Endothelial cell of umbilical vein (primary cell): ENCODE measurements around the gene GGTLC2. TPM values are rescaled to one million over a fixed set of nuclear protein-coding genes. Genes with fewer than 3 reads are reported as not detected.
"Not testable (repeated sequence)": the region's sequence is repeated elsewhere in the genome, so short reads cannot be mapped to it uniquely, and the experiment has no call there.

Experiments
- BruUV-seq: library from RNA; stranded (reverse); fragments of 400-500 nt; replicated peaks from 2 replicates; lab custom pipeline; 2021; lab: Mats Ljungman, UMichigan
- CTCF ChIA-PET: fragments of 300-600, 350-600 bp; sonication (Branson Sonifier 250); formaldehyde crosslinking; loops from one replicate; lab custom pipeline; 2021; ENCODE audit warnings: antibody characterized with exemption, inconsistent platforms; lab: Charles Lee
- POLR2A ChIA-PET: fragments of 300-600, 350-600 bp; sonication (Branson Sonifier 250); formaldehyde crosslinking; loops from one replicate; lab custom pipeline; 2021; ENCODE audit warnings: antibody characterized with exemption, inconsistent platforms; lab: Charles Lee
- DNase-seq: peaks from one replicate; pipeline ENCODE4 v3.0.0-alpha.2; 2011; ENCODE audit warnings: low read depth, low spot score
- FAIRE-seq: peaks from 2 replicates; lab custom pipeline; 2011; peaks lifted over from hg19 to GRCh38; lab: Jason Lieb, UNC
- H2AFZ ChIP-seq: 2 replicates; pipeline ENCODE4 v1.6.0; 2012; ENCODE audit warnings: low read depth, low read length, control low read depth, inconsistent platforms
- H3K27ac ChIP-seq: 2 replicates; pipeline ENCODE4 v1.5.1; 2011; ENCODE audit warnings: low read depth, mild to moderate bottlenecking, control low read depth, low read length, moderate library complexity; ENCODE audit not compliant: insufficient read depth
- H3K27me3 ChIP-seq, 2 experiments: 2 replicates each; pipeline versions ENCODE4 v1.6.0 to v1.6.1; 2011; ENCODE audit warnings: low read length in 2 of 2, mixed read lengths in 1 of 2; ENCODE audit not compliant: control insufficient read depth in 2 of 2, insufficient read depth in 2 of 2
- H3K36me3 ChIP-seq, 2 experiments: 2 replicates in 1 of 2; 3 replicates in 1 of 2; pipeline ENCODE4 v1.5.1; 2011; ENCODE audit warnings: low read length in 2 of 2, mild to moderate bottlenecking in 1 of 2, moderate library complexity in 1 of 2; ENCODE audit not compliant: control insufficient read depth in 2 of 2, insufficient read depth in 2 of 2; ENCODE audit errors: extremely low read depth in 1 of 2
- H3K4me1 ChIP-seq: 3 replicates; pipeline ENCODE4 v1.5.1; 2011; ENCODE audit warnings: mild to moderate bottlenecking, low read length; ENCODE audit not compliant: control insufficient read depth, insufficient read depth; ENCODE audit errors: extremely low read depth
- H3K4me2 ChIP-seq: 2 replicates; pipeline ENCODE4 v1.6.1; 2011; ENCODE audit warnings: low read length, control low read depth, mixed read lengths; ENCODE audit not compliant: insufficient read depth
- H3K4me3 ChIP-seq, 3 experiments: fragments of 200-600 bp in 1 of 3; sonication (generic), shearing (Covaris generic) in 1 of 3; replicated peaks in 1 of 3; 2 replicates each; pipeline ENCODE4 v1.5.1; 2011 to 2016; ENCODE audit warnings: control low read depth in 3 of 3, low read length in 3 of 3, mild to moderate bottlenecking in 2 of 3, inconsistent platforms in 1 of 3, low read depth in 1 of 3, moderate library complexity in 1 of 3; ENCODE audit not compliant: insufficient read depth in 1 of 3
- H3K79me2 ChIP-seq: 2 replicates; pipeline ENCODE4 v1.6.0; 2012; ENCODE audit warnings: low read length, inconsistent platforms; ENCODE audit not compliant: control insufficient read depth, insufficient read depth
- H3K9ac ChIP-seq: replicated peaks from 2 replicates; pipeline ENCODE3; 2011; ENCODE audit warnings: low read length, control low read depth; ENCODE audit not compliant: insufficient read depth; ENCODE audit errors: extremely low read depth
- H3K9me1 ChIP-seq: replicated peaks from 3 replicates; pipeline ENCODE4 v1.6.0; 2011; ENCODE audit warnings: mild to moderate bottlenecking, low read length; ENCODE audit not compliant: control insufficient read depth, insufficient read depth; ENCODE audit errors: extremely low read depth
- H3K9me3 ChIP-seq: replicated peaks from 2 replicates; pipeline ENCODE4 v1.5.1; 2012; ENCODE audit warnings: low read length, inconsistent platforms; ENCODE audit not compliant: control insufficient read depth, insufficient read depth
- H4K20me1 ChIP-seq: replicated peaks from 2 replicates; pipeline ENCODE3; 2011; ENCODE audit warnings: mild to moderate bottlenecking, low read length; ENCODE audit not compliant: control insufficient read depth, insufficient read depth; ENCODE audit errors: extremely low read depth
- EZH2 ChIP-seq: IDR thresholded peaks from 2 replicates; pipeline ENCODE4 v1.6.1; 2012; ENCODE audit warnings: borderline replicate concordance, low read depth, mild to moderate bottlenecking, moderate library complexity, low read length, inconsistent platforms; ENCODE audit not compliant: severe bottlenecking
- FOS ChIP-seq: IDR thresholded peaks from 2 replicates; pipeline ENCODE4 v1.6.1; 2011; ENCODE audit warnings: mild to moderate bottlenecking, low read length, moderate library complexity, borderline replicate concordance; ENCODE audit not compliant: insufficient read depth
- GATA2 ChIP-seq: IDR thresholded peaks from 2 replicates; pipeline ENCODE4 v1.7.0; 2011; ENCODE audit warnings: low read depth, mild to moderate bottlenecking, moderate library complexity, mixed read lengths, low read length; ENCODE audit not compliant: insufficient read length, insufficient read depth
- JUN ChIP-seq: IDR thresholded peaks from 2 replicates; pipeline ENCODE4 v1.6.1; 2011; ENCODE audit warnings: borderline replicate concordance, low read depth; ENCODE audit not compliant: insufficient read length, insufficient read depth
- MYC ChIP-seq: IDR thresholded peaks from one replicate; pipeline ENCODE4 v1.6.1; 2011; ENCODE audit warnings: mild to moderate bottlenecking, low read depth, low read length
- POLR2A ChIP-seq: IDR thresholded peaks from 2 replicates; pipeline ENCODE4 v1.6.1; 2012; ENCODE audit warnings: low read depth, mild to moderate bottlenecking, control low read depth, low read length
- POLR2AphosphoS5 ChIP-seq: IDR thresholded peaks from 2 replicates; pipeline ENCODE4 v1.6.1; 2012; ENCODE audit warnings: low read depth, mild to moderate bottlenecking, control low read depth, low read length, moderate library complexity; ENCODE audit not compliant: insufficient read depth
- dilution Hi-C: fragments of 300-500 bp; cut with MboI; formaldehyde crosslinking; loops from one replicate; pipeline ENCODE4 v1.15.0; 2019; ENCODE audit warnings: low sequenced_read_pairs; ENCODE audit not compliant: extremely low pct_ligation_motif_present
- intact Hi-C: fragments of 100-400 bp; cut with micrococcal nuclease; formaldehyde crosslinking; loops from one replicate; pipeline ENCODE4 v1.10.0; 2022
- polyA plus RNA-seq, 4 experiments: library from polyadenylated mRNA; depleted of rRNA in 3 of 4; stranded (reverse) in 3 of 4; unstranded in 1 of 4; fragments of >200 nt; gene quantifications; 2 replicates each; pipeline versions ENCODE4 v1.2.1 to v1.2.3, GENCODE V29; 2011 to 2012; ENCODE audit warnings: missing spikeins in 1 of 4
- total RNA-seq: library from RNA; stranded (reverse); gene quantifications from 2 replicates; pipeline ENCODE4 v1.2.3, GENCODE V29; 2021
- TF ChIP-seq, protein P1 (sequence below), 2 donors: IDR thresholded peaks; 1 replicate in 1 of 2; 2 replicates in 1 of 2; pipeline ENCODE4 v1.5.1; 2011; ENCODE audit warnings: low read length in 2 of 2, mild to moderate bottlenecking in 2 of 2, moderate library complexity in 2 of 2, control low read depth in 1 of 2, inconsistent platforms in 1 of 2, low read depth in 1 of 2; ENCODE audit not compliant: insufficient read depth in 1 of 2; ENCODE audit errors: extremely low read depth in 1 of 2
- TF ChIP-seq, protein P2 (sequence below): IDR thresholded peaks from 2 replicates; pipeline ENCODE4 v1.6.1; 2011; ENCODE audit not compliant: insufficient read depth, insufficient read length

GGTLC2 gene
- total and polyA plus RNA-seq, 2 donors (not counting 3 experiments of a cell fraction or from before 2014, with no cell fraction given) = not detected

DNA sequence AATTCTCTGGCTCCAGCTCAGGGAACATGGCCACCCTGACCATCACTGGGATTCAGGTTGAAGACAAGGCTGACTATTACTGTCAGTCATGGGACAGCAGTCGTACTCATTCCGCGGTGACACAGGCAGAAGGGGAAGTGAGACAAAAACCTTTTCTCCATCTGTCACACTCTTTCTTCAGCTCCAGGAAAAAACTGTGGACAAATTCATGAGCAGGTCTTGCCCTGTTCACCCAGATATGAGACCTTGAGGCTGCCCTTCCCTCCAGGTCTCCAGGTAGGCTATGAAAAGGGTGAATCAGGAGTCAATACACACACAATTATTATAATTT lies 39.4 kb upstream of the GGTLC2 start:
- POLR2A ChIA-PET = no interaction called here
- DNase-seq = no peak
- TF ChIP-seq, protein P1, sequence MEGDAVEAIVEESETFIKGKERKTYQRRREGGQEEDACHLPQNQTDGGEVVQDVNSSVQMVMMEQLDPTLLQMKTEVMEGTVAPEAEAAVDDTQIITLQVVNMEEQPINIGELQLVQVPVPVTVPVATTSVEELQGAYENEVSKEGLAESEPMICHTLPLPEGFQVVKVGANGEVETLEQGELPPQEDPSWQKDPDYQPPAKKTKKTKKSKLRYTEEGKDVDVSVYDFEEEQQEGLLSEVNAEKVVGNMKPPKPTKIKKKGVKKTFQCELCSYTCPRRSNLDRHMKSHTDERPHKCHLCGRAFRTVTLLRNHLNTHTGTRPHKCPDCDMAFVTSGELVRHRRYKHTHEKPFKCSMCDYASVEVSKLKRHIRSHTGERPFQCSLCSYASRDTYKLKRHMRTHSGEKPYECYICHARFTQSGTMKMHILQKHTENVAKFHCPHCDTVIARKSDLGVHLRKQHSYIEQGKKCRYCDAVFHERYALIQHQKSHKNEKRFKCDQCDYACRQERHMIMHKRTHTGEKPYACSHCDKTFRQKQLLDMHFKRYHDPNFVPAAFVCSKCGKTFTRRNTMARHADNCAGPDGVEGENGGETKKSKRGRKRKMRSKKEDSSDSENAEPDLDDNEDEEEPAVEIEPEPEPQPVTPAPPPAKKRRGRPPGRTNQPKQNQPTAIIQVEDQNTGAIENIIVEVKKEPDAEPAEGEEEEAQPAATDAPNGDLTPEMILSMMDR (IDR thresholded peaks at IDR 0.05; ENCODE audit: extremely low read depth in 1 of 2, insufficient read depth in 1 of 2, low read depth in 1 of 2, low read length in 2 of 2) = no peak
- TF ChIP-seq GATA2 (no peak), FOS (no peak), EZH2 (no peak), JUN (no peak), MYC (no peak), POLR2A (no peak), POLR2AphosphoS5 (no peak)
- TF ChIP-seq, protein P2, sequence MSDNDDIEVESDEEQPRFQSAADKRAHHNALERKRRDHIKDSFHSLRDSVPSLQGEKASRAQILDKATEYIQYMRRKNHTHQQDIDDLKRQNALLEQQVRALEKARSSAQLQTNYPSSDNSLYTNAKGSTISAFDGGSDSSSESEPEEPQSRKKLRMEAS = no peak

DNA sequence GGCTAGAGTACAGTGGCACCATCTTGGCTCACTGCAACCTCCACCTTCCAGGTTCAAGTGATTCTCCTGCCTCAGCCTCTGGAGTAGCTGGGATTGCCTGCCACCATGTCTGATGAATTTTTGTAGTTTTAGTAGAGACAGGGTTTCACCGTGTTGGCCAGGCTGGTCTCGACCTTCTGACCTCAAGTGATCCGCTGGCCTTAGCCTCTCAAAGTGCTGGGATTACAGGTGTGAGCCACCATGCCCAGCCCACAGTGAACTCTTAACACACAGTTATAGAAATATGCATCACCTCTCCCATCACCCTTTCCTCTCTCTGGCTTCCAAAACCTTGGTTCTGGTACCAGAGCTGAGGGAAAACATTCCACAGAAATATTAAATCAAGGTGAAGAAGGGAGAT lies 36.4 kb upstream of the GGTLC2 start:
- H3K9ac ChIP-seq, BruUV-seq, CTCF ChIA-PET: not testable (repeated sequence)

More for the DNA sequence above, 39.4 kb upstream of the GGTLC2 start:
- FAIRE-seq = no peak
- Histone ChIP-seq H3K36me3 (no peaks in the 10 kb centered on the region), H3K27ac (no peak overlapping the region), H3K4me2 (no peak overlapping the region), H3K4me3 (no peak overlapping the region), H3K9me1 (no peaks in the 10 kb centered on the region), H3K9me3 (no peaks in the 10 kb centered on the region), H3K9ac (no peak overlapping the region), H3K4me1 (no peaks in the 10 kb centered on the region), H2AFZ (no peak overlapping the region), H4K20me1 (no peaks in the 10 kb centered on the region), H3K79me2 (no peaks in the 10 kb centered on the region), H3K27me3 (peaks cover 0 to 2% of the 10 kb centered on the region in 2 experiments)
- intact Hi-C loops (no loop called here), dilution Hi-C loops (no loop called here)
- CTCF ChIA-PET = interaction anchor here (1.0 to 2.0 kb wide), 3 partner anchors 11 to 14 kb away, joined by 3 to 6 read pairs (median 3); no protein-coding TSS in a partner anchor
- no TSS peak for BruUV-seq

More for the DNA sequence above, 36.4 kb upstream of the GGTLC2 start:
- H3K27ac ChIP-seq, POLR2A ChIA-PET, DNase-seq, H3K9me3 ChIP-seq, FAIRE-seq, H3K4me2 ChIP-seq, H3K36me3 ChIP-seq, H3K4me3 ChIP-seq, H3K79me2 ChIP-seq, H2AFZ ChIP-seq, H4K20me1 ChIP-seq, H3K9me1 ChIP-seq, dilution Hi-C loops, intact Hi-C loops, H3K27me3 ChIP-seq, H3K4me1 ChIP-seq: not testable (repeated sequence)
